HG02973 (cell line): ENCODE measurements around the gene GAS6.
"Not testable (repeated sequence)": the region's sequence is repeated elsewhere in the genome, so short reads cannot be mapped to it uniquely, and the experiment has no call there.

Experiments used
- ATAC-seq: cut with Tn5 transposase; IDR thresholded peaks from one replicate; pipeline ENCODE4 v1.9.1; 2021; ENCODE audit warnings: moderate library complexity; ENCODE audit not compliant: unreplicated experiment

GAS6 gene

DNA sequence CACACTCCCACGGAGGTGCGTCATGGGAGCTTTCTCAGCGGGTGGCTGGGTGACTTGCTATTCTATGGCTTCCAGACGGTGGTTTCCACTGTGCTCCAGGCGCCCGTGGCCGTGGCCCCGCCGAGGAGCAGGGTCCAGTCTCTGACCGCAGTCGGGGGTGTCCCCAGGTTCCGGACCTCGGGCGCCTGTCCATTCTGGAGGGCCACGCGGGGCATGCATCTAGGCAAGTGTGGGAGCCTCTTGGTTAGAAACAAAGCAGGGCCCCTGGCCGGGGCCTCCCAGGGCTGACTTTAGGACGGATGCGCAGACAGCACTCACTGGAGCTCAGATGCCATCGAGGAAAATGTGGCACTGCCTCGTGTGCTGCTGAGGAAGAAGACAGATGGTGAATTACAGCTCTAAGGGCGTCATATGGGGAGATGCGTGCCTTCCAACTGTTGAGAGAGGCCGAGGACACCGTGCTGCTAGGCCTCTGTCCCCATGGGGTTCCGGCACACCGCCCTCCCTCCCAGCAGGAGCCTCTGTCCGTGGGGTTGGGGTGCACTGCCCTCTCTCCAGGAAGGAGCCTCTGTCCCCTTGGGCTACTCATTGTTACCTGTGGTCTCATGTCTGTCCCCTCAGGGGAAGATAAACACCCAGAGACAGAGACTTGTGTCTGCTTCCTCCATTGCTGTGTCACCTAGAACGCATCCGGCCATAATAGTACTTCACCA is 66.8 kb downstream of the GAS6 start:
- ATAC-seq: no peak

GRCh38 chr13:113796211-113796963 is 67.5 kb downstream of the GAS6 start:
- ATAC-seq: no peak

GRCh38 chr13:113795362-113795761 is 68.5 kb downstream of the GAS6 start:
- not testable (repeated sequence) for ATAC-seq

DNA sequence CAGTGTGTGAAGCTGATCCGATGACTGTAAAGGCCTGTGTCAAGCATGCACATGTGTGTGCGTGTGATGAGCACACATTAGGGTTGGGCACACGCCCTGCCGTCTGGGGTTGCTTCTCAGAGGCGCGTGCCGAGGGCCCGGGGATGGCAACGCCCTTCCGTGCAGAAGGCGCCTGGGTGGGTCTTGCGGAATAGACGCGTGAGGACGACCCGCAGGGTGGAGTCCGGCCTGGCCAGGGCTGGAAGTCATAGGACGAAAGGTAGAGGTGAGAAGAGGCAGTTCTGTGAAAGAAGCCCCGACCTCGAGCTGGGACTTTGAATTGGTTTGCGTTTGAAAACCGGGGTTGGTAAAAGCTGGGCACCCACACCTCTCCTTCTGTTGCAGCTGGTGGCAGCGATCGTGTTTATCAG is 69.1 kb downstream of the GAS6 start:
- no peak for ATAC-seq

- ATAC-seq: no peak
Observed at GRCh38 chr13:113794086-113794485, 69.8 kb downstream of the GAS6 start.

GRCh38 chr13:113793718-113794085 is 70.2 kb downstream of the GAS6 start:
- ATAC-seq: no peak

- ATAC-seq: no peak
Observed at GRCh38 chr13:113792886-113793717, 70.8 kb downstream of the GAS6 start.

DNA sequence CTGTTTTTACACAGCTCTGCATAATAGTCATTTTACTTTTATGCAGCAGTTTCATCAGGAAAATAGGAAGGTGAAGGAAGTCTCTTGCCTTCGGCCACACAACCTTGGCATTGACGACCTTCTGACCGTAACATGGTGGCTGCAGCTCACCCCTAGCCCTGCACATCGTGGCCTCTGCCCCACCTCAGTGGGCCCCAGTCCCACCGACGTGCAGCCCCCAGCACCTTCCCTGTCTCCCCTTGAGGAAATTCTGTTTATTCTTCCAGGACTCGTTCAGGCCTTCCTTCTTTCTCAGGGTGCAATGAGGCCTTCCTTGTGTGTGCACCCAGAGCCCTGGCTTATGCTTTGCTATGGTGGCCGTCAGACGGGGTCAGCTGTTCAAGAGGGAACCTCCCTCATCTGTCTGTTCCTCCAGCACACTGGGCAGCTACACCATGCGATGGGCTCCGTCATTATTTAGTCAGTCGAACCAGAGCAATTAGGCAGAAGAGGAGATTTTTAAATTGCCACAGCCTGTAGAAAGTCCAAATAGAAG is 71.6 kb downstream of the GAS6 start:
- no peak for ATAC-seq

DNA sequence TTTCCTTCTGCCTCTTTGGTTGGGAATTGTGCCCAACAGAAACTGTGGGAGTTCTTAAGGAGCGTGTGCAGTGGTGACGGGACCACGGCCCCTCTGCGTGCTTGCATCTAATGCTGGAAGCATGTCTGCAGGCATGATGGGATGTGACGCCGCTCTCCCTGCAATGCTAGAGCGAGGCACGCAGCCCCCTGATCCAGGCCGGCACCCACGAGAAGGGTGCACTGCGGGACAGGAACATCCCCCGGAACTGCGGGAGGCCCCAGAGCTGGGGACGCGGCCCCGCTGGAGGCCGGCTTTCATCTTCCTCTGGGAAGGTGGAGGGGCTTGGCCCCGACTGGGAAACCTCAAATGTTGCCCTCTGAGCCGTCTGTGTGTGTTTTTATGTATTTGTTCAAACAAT is 72.1 kb downstream of the GAS6 start:
- no peak for ATAC-seq

GRCh38 chr13:113791226-113791625 is 72.7 kb downstream of the GAS6 start:
- no peak for ATAC-seq

- not testable (repeated sequence) for ATAC-seq
Observed at GRCh38 chr13:113789931-113790330, 73.9 kb downstream of the GAS6 start.

DNA sequence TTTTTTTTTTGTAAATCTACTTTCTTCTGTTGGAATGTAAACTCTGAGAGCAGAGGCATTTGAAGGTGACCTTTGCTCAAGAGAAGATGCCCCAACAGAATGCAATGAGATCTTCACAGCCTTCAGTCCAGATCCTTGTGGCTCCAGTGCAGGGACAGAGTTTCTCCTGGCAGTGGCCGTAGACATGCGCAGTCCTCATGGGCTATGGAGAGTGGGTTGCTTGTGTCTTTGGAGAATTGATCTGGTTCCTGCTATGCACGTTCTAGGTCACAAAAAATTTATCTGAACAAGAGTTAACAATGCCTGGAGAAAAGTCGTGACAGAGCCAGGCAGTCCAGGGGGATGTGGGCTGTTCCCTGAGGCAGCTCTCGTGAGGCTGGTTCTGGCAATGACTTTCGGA is 74.7 kb downstream of the GAS6 start:
- ATAC-seq: no peak

DNA sequence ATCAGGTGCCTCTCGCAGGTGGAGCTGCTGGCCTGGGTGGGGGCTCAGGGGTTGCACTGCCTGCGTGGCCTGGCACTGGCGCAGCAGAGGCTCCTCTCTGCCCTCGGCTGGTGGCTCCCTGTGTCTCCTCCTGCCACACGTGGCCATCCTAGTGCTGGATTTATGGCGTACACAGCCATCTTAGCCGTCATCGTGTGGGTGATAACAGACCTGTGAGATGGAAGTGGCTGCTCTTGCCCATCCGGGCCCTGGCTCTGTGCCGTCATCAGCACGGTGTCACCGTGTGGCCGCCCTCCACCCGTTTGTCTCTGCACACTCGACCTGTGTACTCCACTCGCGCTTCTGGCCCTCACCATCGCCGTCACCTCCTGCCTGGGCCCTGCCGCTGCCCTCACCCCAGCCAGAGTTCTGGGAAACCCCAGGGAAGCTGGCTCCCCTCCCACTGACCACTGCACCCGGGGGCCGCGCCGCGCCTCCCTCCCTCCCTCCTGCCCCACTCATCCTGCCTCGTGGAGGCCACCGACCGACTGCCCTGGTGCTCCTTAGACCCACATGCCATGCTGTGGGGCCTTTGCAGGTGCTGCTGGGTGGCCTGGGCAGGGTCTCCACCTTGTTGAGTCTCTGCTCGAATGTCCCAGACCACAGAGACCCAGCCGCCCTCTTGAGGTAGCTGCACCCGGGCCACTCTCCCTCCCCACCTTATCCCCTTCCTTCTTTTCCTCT is 75.3 kb downstream of the GAS6 start:
- no peak for ATAC-seq

GRCh38 chr13:113787694-113788093 is 76.2 kb downstream of the GAS6 start:
- ATAC-seq: no peak

DNA sequence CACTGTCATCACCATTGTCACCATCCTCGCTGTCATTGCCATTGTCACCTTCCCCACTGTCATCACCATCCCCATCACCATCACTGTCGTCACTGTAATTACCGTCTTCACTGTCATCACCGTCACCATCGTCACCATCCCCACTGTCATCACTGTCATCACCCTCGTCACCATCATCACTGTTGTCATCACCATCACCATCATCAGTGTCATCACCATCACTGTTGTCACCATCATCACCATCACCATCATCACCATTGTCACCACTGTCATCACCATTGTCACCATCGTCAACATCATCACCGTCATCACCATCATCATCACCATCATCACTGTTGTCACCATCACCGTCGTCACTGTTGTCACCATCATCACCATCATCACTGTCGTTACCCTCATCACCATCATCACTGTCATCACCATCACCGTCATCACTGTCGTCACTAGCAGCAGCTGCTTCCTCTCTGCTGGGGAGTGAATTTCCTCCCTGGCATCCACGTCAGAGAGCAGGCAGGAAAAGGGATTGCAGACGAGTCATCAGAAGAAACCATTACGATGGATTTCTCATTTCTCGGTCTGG is 77.5 kb downstream of the GAS6 start:
- no peak for ATAC-seq

- ATAC-seq: no peak
Observed at GRCh38 chr13:113785051-113786010, 78.5 kb downstream of the GAS6 start.

DNA sequence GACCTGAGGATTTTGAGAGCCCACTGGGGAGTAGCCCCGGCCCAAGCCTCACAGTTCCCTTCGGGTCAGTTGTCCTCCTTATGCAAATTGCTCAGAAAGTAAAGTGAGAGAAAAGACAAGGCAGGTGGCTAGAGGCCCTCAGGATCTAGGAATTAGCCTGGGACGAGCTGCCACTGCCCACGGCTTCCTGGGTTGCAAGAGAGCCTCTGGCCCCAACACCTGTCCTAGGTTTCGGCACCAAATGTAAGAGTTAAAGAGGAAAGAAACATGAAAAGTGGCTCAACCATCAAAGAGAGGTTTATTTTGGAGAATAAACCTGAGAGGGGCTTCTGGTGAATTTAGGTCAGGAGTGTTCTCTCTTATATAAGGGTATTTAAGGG is 79.2 kb downstream of the GAS6 start:
- ATAC-seq: no peak

GRCh38 chr13:113783966-113784644 is 79.8 kb downstream of the GAS6 start:
- no peak for ATAC-seq
